Fibroblast of skin of back (primary cell): ENCODE data around the gene FBXO39.
"Not testable (repeated sequence)": the region's sequence is repeated elsewhere in the genome, so short reads cannot be mapped to it uniquely, and the experiment has no call there.

Source experiments
- DNase-seq: peaks from one replicate; pipeline ENCODE4 v3.0.0-alpha.2; 2013

The FBXO39 gene

DNA sequence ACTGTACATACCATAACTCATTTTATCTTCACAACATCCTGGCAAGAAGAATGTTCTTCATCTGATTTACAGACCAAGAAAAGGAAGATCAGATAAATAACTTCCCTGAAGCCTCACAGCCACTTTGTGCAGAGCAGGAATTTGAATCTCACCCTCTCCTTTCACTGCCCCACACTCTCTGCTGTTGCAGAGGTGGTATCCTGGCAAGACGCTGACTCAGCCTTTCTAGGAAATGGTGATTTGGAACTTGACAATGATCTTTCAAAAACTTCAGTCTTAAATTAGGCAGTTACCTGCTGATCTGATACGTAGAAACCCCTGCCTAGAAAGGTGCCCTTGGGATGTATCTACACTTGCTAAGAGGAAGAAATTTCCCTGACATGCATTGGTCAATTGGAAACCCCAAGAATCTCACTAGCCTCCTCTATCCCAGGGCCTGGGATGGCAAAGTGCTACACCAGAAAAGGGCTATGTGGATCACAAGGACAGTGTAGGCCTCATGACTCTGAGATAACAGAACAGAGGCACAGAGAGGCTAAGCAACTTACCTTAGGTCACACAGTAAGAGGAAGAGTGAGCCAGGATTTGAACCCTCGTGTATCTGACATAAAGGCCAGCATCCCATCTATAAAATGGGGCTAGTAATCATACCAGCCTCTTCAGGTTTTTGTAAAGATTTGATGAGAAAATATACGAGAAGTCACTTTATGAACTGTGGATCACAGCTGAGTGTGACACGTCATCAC is 17.9 kb downstream of the FBXO39 start:
- DNase-seq, result no peak

DNA sequence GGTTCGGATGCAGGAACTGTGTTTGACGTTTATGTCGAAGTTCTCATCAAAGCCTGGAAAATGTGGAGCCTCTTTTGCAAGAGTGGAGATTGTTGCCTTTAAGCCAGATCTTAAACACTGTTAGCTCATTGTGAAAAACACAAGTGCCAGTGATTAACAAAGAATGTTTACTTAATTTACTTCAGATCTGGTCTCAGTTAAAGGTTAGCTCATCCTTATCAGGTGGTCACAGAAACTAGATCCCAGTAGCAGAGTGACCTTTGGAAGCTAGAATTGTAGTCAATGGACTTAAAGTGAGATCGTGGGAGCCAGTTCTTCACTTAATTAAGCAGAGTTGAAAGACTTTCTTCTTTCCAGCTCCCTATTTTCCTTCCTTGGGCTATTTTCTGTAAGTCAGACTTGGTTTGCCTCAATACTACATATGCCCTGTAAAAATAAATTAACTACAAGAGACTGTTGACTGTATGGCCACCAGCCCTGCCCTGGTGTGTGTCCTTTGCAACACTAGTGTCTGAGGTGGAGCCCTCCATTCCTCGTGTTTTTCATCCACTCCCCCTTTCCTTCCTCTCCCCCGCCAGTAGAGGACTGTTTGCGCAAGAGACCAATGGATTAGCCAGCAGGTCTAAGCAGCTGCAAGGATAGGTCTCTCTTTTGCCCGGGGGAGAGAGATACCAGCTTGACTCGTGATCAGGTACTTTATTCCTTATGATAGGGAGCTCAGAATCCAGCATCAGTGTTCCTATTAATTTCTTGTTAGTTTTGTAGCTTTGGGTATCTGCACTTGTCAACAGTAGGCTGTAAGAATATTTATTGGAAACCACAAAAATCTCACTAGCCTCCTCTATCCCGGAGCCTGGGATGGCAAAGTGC is 20.2 kb downstream of the FBXO39 start:
- DNase-seq, result no peak

DNA sequence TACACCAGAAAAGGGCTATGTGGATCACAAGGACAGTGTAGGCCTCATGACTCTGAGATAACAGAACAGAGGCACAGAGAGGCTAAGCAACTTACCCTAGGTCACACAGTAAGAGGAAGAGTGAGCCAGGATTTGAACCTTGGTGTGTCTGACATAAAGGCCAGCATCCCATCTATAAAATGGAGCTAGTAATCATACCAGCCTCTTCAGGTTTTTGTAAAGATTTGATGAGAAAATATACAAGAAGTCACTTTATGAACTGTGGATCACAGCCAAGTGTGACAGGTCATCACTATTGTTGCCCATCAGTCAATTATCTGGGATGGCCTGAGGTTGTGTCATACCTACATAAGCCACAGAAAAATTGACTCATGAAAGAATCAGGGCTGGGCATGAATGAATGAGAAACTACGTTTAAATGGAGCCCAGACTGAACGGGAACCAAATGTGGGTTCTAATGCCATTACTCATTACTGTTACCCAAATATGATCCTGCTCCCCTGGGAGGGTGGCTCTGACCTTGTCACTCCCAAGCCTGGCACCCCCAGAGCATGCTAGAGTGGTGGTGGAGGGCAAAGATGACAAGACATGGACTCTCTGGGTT is 21.0 kb downstream of the FBXO39 start:
- peak; percentile 35 for DNase-seq

DNA sequence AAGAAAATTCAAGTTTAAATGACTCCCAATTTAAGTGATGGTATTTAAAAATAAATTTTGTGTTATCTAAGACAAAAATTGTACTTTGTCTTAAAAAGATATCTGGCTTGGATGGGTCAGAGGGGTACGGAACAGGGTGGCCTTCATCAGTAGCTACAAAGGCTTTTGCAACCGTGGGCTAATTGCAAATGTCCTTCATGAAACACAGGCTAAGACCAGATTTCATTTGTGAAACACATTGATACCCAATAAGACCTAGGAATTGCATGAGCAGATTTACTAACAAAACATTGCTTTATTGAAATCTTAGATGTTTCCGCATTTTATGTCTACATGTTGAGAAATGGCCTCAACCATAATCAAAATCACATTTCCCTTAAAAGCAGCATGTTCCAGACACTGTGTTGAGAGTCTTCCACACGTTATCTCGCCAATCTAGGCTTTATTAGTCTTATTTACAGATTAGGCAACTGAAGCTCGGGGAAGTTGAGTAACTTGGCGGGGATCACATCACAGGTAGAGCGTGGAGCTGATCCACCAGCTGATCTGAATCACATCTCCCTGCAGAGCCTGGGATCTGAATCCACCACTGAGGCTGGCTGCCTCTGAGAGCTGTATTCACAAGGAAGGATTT is 21.8 kb downstream of the FBXO39 start:
- DNase-seq, result no peak

GRCh38 chr17:6799738-6800137 is 23.7 kb downstream of the FBXO39 start:
- no peak for DNase-seq

DNA sequence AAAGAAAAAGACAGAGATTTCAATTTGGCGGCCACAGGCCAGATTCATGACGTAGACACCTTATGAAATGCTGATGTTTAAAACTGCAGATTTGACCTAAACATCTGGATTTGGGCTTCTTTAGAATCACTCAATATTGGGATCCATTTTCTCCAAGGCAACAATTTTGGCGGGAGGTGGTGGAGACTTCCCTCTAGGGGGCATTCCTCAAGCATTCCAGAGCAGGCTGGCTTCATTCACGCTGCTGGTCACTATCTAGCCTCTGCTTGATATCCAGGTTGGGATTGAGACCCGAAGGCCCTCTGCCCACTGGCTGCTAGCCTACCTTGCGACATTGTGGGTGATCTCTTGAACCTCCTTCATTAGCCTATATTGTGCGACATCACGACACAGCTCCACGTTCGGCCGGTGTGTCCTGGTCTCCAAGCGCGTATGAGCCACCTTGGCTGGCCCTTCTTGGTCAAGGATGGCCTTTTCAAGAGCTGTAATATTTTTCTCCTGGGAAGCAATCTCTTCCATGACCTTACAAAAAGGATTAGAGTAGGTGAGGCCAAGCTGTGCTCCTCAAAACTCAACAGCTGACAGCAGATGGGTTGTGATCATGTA is 24.5 kb downstream of the FBXO39 start:
- no peak for DNase-seq

GRCh38 chr17:6811510-6811909 is 35.5 kb downstream of the FBXO39 start:
- no peak for DNase-seq

DNA sequence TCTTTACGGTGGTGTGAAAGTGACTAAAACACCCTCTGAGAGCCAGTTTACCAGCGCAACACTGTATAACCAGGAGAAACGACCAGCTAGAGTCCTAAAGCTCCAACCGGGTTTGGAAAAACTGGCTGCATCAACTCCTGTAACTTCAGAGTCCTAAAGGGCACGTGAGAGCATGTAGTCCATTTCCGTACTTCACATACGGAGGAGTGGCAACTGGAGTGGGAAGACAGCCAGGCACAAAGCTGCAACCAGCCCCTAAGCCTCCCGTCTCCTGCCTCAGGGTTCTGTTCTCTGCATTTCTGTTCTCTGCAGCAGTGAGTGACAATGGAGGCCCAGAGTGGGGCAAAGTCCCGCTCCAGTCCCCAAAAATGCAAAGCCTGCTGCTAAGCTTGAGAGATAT is 36.3 kb downstream of the FBXO39 start:
- no peak for DNase-seq

GRCh38 chr17:6815775-6816174 is 39.8 kb downstream of the FBXO39 start:
- no peak for DNase-seq

DNA sequence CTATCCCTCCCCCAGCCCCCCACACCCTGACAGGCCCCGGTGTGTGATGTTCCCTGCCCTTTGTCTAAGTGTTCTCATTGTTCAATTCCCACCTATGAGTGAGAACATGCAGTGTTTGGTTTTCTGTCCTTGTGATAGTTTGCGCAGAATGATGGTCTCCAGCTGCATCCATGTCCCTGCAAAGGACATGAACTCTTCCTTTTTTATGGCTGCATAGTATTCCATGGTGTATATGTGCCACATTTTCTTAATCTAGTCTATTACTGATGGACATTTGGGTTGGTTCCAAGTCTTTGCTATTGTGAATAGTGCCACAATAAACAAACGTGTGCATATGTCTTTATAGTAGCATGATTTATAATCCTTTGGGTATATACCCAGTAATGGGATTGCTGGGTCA is 40.4 kb downstream of the FBXO39 start:
- not testable (repeated sequence) for DNase-seq

GRCh38 chr17:6818938-6819337 is 42.9 kb downstream of the FBXO39 start:
- no peak for DNase-seq

DNA sequence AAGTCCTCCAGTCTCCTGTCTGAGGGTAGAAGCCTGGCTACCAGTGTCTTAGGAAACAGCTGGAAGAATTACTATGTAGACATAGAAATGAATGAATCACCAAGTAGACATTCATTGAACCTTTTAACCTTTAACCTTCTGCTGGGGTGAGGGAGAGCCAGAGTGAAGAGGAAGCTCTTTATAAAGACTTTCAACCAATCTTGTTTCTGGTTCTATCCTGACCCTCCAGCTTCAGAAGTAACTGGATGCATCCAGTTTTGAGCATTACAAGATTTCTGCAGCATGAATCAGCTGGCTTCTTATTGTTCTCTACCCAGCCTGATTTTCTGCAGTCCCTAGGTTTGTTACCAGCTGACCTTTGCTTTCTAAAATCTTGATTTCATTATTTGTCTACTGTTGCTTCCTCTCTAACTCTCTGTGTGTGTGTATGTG is 47.0 kb downstream of the FBXO39 start:
- no peak for DNase-seq

DNA sequence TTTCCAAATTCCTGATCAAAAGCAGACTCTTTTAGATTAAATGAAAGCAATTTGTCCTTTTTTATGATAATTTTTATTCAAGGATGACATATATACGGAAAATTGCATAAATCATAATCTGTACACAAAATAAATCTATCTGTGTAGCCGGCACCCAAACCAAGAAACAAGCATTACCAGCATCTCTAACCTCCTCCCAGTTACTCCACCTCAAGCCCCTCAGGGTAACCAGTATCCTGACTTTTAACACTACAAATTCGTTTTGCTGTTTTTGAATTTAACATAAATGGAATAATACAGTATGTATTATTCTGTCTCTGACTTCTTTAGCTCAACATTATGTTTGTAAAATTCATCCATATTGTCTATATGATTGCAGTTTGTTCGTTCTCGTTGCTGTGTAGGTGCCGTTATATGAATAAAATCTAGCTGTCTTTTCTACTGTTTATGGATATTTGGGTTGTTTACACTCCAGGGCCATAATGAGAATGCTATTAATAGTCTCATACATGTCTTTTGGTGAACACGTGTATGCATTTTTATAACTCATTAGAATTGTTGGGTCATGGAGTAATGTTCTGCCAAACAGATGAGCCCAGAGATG is 54.5 kb downstream of the FBXO39 start:
- no peak for DNase-seq

- DNase-seq, result peak; percentile 29
Observed at GRCh38 chr17:6831661-6832263, 55.7 kb downstream of the FBXO39 start, which contains the start of gene TEKT1. Gene TEKT1, minus strand, starts transcription at chr17:6831729. Its CDS starts 1,353 bp downstream, at chr17:6830376.
